NCI-H226 (cell line): ENCODE results near the gene MRPL58.
A peak's percentile ranks its signal among the peaks of the same experiment; 100 is the strongest.
"Not testable (repeated sequence)": the region's sequence is repeated elsewhere in the genome, so short reads cannot be mapped to it uniquely, and the experiment has no call there.

Experiments
- DNase-seq: peaks from one replicate; pipeline ENCODE4 v3.0.0-alpha.2; 2015

The MRPL58 gene

GRCh38 chr17:74987909-74988711, 24.4 kb upstream of the MRPL58 start:
- peak; percentile 15 for DNase-seq

DNA sequence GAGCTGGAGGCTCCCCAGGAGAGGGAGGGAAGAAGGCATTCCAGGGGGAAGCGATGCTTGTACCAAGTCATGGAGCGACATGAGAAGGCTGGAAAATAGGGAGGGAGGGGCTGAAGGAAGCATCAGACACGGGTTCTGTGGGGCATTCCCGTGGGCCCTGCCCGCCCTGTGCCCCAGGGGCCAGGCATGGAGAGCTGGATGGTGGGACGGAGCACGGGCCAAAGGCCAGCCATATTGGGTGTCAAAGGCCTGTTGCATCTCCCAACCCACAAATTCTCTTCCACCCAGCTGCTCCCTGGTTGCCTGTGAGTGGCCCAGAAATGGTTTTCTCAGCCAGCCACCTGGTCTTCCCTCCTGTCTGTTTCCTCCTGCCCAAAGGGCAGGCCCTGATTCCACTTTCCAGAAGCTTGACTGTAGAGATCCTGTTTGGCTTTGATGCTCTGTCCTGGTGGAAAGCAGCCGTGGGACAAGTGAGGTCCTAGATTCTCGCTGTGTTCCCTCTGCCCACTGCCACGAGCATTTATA, 21.8 kb upstream of the MRPL58 start:
- DNase-seq, result no peak

- no peak for DNase-seq
These were observed 20.2 kb upstream of the MRPL58 start for GRCh38 chr17:74992223-74992622.

DNA sequence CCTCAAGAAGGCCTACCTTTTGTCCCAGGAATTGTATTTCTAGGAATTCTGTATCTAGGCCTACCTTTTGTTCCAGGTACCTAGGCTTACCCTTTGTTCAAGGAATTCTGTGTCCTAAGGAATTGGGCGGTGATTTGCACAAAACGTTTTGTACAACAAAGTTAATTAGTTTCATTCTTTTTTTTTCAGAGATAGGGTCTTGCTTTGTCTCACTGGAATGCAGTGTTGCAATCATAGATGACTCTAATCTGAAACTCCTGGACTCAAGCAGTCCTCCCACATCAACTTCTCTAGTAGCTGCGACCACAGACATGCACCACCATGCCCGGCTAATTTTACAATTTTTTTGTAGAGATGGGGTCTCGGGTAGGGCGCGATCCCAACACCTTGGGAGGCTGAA, 18.0 kb upstream of the MRPL58 start:
- peak; percentile 78 for DNase-seq

GRCh38 chr17:74995847-74996246, 16.6 kb upstream of the MRPL58 start:
- DNase-seq, result no peak

DNA sequence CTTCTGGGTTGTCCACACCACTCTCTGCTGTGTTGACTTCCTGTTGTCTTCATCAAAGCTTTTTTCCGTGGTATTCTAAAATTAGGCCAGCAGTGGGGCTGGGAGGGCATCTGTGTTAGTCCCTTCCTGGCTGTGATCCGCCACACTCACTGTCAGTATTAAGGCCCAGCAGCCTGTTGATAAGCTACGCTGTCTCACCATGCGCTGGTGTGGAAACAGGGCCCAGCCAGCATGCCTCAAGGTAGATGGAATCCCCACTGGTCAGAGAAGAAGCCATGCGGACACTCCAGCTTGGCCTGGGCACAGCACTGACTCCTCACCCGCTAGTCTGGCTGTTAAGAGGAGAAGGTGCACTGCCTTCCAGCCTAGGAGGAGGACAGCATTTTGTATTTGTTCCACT, 13.7 kb upstream of the MRPL58 start:
- no peak for DNase-seq

DNA sequence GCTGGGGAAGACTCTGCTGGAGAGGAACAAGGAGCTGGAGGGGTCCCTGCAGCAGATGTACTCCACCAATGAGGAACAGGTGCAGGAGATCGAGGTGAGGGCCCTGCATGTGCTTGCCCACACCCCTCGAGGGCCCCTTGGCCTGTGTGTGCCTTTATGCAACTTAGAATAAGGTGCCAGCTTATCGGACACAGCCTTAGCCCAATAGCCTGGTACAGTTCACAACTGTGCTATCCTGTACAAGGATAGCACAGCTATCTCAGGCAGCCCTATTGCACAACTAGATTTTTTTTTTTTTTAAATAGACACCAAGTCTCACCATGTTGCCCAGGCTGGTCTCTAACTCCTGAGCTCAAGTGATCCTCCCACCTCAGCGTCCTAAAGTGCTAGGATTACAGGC, 12.9 kb upstream of the MRPL58 start:
- DNase-seq, result no peak

- DNase-seq, result no peak
These were observed 10.3 kb upstream of the MRPL58 start for GRCh38 chr17:75001915-75002843.

DNA sequence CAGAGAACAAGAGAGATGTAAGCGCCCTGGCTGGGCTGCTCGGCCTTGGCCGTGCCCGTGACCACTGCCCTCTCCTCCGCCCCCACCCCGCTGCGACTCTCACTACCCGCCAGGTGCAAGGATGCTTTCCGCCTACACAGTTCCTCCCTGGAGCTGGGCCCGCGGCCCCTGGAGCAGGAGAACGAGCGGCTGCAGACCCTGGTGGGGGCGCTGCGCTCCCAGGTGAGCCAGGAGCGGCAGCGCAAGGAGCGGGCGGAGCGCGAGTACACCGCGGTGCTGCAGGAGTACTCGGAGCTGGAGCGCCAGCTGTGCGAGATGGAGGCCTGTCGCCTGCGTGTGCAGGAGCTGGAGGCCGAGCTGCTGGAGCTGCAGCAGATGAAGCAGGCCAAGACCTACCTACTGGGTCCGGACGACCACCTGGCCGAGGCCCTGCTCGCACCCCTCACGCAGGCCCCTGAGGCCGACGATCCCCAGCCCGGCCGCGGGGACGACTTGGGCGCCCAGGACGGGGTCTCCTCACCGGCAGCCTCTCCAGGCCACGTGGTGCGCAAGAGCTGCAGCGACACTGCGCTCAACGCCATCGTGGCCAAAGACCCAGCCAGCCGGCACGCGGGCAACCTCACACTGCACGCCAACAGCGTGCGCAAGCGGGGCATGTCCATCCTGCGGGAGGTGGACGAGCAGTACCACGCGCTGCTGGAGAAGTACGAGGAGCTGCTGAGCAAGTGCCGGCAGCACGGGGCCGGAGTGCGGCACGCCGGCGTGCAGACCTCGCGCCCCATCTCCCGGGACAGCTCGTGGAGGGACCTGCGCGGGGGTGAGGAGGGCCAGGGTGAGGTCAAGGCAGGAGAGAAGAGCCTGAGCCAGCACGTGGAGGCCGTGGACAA, 9.2 kb upstream of the MRPL58 start:
- no peak for DNase-seq

DNA sequence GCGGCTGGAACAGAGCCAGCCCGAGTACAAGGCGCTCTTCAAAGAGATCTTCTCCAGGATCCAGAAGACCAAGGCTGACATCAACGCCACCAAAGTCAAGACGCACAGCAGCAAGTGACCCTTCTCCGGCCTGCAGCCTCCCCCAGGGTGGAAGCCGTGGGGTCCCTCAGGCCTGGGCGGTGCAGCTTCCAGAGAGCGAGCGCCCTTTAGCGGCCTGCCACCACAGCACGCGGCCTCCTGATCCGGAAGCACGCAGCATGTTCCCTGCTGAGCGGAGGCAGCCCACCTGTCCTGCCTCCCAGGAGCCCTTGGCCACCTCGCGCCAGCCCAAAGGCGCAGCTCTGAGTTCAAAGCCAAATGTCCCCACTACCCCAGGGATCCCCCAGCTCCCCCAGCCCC, 8.5 kb upstream of the MRPL58 start:
- DNase-seq, result no peak

DNA sequence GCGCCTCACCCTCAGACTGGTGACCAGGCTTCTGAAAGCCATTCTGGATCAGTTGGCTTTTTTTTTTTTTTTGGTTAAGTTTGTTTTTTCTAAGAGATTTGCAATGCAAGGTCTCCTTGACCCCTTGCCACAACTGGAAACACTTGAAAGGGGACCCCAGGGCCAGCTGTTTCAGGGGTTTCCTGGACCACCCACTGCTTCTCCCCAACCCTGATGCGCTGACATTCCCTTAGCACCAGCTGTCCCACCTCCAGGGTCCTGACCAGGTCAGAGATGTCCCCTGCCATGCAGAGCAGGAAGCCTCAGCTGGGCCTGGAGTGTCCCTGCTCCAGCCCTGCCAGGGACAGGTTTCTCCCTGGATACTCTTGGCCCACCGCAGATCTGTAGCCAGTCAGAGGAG, 8.1 kb upstream of the MRPL58 start:
- no peak for DNase-seq

DNA sequence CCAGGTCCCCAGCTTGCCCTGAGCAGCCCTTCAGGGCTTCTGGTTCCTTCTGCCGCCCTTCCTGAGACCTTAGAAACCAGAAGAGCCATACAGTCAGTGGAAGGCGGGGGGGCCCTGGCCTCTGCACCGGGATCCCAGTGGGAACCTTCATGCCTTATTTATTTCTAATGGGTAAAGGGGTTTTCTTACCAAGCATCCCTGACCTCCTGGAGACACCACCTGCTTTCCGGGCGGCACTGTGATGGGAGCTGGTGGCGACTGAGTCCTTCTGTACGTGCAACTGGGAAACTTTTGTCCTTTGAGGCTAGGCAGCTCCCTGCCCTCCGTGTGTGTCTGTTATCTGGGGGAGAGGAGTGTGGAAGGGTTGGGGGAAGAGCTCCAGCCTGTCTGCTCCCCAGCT, 7.2 kb upstream of the MRPL58 start:
- no peak for DNase-seq

GRCh38 chr17:75006084-75006483, 6.4 kb upstream of the MRPL58 start:
- not testable (repeated sequence) for DNase-seq

- DNase-seq, result no peak
These were observed 5.8 kb upstream of the MRPL58 start for GRCh38 chr17:75006653-75007052.

DNA sequence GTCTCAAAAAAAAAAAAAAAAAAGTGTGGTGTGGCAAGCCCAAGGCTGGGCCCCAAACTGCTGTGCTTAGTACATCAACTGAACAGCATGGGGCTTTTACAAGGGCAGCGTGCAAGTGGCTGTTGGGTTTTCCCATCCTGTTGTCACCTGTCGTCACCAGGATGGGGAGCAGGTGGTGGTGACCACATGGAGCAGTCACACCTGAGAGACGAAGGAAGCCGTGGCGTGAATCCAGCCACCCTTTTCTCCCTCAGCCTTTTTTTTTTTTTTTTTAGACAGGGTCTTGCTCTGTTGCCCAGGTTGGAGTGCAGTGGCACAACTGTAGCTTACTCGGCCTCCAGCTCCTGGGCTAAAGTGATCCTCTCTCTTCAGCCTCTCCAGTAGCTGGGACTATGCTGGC, 4.1 kb upstream of the MRPL58 start:
- DNase-seq, result no peak

- no peak for DNase-seq
These were observed 3.2 kb upstream of the MRPL58 start for GRCh38 chr17:75009139-75009724.

DNA sequence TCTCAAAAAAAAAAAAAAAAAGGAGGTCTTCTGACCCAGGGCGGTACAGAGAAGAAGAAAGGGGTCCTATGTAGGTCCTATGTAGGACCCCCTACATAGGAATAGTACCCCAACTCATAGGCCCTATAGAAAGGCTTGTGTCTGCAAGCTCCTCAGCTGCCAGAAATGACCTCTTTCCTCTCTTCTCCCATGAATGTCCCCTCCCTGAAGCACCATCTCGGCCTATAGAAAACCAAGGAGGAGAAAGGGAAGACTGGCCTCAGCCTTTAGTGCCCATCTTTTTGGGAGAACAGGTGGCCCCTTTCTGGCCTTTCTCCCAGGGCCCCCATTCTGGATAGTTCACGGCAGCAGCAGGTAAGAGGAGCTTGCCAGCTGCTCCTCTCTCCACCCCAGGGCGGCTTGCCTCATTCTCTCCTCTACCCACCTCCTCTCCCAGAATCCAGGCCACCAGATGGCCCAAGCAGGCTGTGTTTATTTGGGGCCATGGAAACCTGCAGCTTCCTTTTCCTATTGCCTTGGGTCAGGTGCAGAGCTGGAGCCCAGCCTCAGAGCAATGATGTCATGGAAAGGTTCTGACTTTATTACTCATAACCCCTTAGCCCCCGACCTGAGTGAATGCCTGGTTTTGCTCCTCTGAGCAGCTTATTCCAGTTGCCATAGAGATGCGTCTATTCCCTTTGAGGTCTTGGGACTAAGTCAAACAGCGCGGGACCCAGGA, 1.6 kb upstream of the MRPL58 start:
- DNase-seq, result peak; percentile 69

DNA sequence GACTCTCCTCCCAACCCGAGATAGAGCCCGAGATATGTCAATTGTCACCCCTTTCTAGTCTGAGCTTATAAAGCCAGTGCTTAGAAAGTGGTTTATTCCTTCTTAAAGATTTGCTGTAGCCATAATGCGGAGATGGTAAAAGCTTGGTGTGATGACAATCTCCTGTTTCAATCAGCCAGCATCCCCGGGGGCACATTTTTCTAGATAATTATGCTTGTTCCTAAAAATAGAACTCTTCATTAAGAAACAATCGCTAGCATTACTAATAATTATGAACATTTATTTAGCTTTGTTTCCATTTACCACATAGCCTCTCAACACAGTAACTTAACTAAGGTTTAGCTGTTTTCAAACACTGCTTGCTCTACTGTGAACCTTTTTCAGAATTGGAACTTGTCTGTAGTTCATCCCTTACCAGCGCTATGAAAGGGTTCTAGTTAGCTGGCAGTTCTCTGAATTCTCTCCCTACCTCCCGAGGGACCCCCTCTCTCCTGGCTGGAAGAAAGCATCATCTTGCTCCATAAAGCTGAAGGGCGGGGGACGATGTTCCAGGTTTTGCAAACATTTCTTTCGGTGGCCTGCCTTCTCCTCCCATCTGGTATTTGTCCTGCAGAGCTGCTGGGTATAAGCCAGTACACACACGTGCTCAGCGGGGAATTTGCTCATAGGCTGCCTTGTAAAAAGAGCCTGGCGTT, 922 bp upstream of the MRPL58 start:
- DNase-seq, result no peak

- no peak for DNase-seq
These were observed 449 bp upstream of the MRPL58 start for GRCh38 chr17:75012096-75012345.

GRCh38 chr17:75013092-75013559, 656 bp downstream of the MRPL58 start:
- no peak for DNase-seq

GRCh38 chr17:75019146-75019545, 6.7 kb downstream of the MRPL58 start:
- no peak for DNase-seq
